H1 (cell line): ENCODE measurements around the gene PSMG2. TPM values are rescaled to one million over a fixed set of nuclear protein-coding genes. Genes with fewer than 3 reads are reported as not detected.

Experiments
- CHD7 ChIP-seq: fragments of 300-600 bp; sonication (generic); IDR thresholded peaks from 2 replicates; pipeline ENCODE4 v1.7.1; 2012; ENCODE audit warnings: low read length, moderate library complexity, mild to moderate bottlenecking, inconsistent platforms; ENCODE audit not compliant: insufficient replicate concordance
- TBP ChIP-seq: IDR thresholded peaks from 2 replicates; pipeline ENCODE4 v1.6.1; 2011; ENCODE audit warnings: low read depth, low read length, improper control_type of control experiment
- polyA plus RNA-seq, 7 experiments: library from polyadenylated mRNA; depleted of rRNA in 3 of 7; stranded (reverse) in 5 of 7; unstranded in 2 of 7; fragments of >200 nt in 5 of 7; fragments of 200-250 nt in 2 of 7; gene quantifications; 1 replicate in 5 of 7; 2 replicates in 1 of 7; 4 replicates in 1 of 7; pipeline versions ENCODE4 v1.2.1 to v1.2.3, GENCODE V29; 2011 to 2013; ENCODE audit warnings: missing spikeins in 2 of 7, mixed read lengths in 2 of 7
- total RNA-seq: library from RNA; stranded (reverse); fragmentation: NEBNext Ultra II Directional; extraction: Animal tissue kit (Norgen Biotek cat#: 25700); gene quantifications from 2 replicates; pipeline ENCODE4 v1.2.1, GENCODE V29; 2021

Gene PSMG2
- total and polyA plus RNA-seq, 2 of the 8 experiments (the other 6 are each of a cell fraction or from before 2014, with no cell fraction given), result 52.9 to 79.3 TPM

GRCh38 chr18:12750715-12751502, 48.1 kb downstream of the PSMG2 start (continued):
- TF ChIP-seq CHD7 (no peak), TBP (no peak)
